Mammary epithelial cell (primary cell): Measurements from ENCODE around the gene UBE2R2.

Experiments
- CTCF ChIP-seq, 2 donors: IDR thresholded peaks in 1 of 2; conservative IDR thresholded peaks in 1 of 2; 2 replicates each; pipeline ENCODE4 v1.5.1; 2011 to 2012; ENCODE audit warnings: inconsistent platforms in 2 of 2, low read length in 2 of 2, mild to moderate bottlenecking in 2 of 2, control low read depth in 1 of 2, low read depth in 1 of 2; ENCODE audit not compliant: insufficient read depth in 1 of 2; ENCODE audit errors: extremely low read depth in 1 of 2
- EZH2 ChIP-seq: IDR thresholded peaks from 2 replicates; pipeline ENCODE4 v1.6.1; 2012; ENCODE audit warnings: low read length, inconsistent platforms, borderline replicate concordance

GRCh38 chr9:33782395-33783152 lies 34.4 kb upstream of the UBE2R2 start:
- TF ChIP-seq CTCF (conservative IDR thresholded peaks at IDR 0.05 in 1 of 2, IDR thresholded peaks at IDR 0.05 in 1 of 2; ENCODE audit: extremely low read depth in 1 of 2, insufficient read depth in 1 of 2, low read depth in 1 of 2, low read length in 2 of 2) (no peak), EZH2 (no peak)
